CD4-positive, alpha-beta T cell treated with Interferon gamma for 1 hour (primary cell): ENCODE measurements around the gene XPO6.
A peak's percentile ranks its signal among the peaks of the same experiment; 100 is the strongest.
"Not testable (repeated sequence)": the region's sequence is repeated elsewhere in the genome, so short reads cannot be mapped to it uniquely, and the experiment has no call there.

Source experiments
- DNase-seq: peaks from one replicate; pipeline ENCODE4 v3.0.0-alpha.2; 2020

Gene XPO6, protein sequence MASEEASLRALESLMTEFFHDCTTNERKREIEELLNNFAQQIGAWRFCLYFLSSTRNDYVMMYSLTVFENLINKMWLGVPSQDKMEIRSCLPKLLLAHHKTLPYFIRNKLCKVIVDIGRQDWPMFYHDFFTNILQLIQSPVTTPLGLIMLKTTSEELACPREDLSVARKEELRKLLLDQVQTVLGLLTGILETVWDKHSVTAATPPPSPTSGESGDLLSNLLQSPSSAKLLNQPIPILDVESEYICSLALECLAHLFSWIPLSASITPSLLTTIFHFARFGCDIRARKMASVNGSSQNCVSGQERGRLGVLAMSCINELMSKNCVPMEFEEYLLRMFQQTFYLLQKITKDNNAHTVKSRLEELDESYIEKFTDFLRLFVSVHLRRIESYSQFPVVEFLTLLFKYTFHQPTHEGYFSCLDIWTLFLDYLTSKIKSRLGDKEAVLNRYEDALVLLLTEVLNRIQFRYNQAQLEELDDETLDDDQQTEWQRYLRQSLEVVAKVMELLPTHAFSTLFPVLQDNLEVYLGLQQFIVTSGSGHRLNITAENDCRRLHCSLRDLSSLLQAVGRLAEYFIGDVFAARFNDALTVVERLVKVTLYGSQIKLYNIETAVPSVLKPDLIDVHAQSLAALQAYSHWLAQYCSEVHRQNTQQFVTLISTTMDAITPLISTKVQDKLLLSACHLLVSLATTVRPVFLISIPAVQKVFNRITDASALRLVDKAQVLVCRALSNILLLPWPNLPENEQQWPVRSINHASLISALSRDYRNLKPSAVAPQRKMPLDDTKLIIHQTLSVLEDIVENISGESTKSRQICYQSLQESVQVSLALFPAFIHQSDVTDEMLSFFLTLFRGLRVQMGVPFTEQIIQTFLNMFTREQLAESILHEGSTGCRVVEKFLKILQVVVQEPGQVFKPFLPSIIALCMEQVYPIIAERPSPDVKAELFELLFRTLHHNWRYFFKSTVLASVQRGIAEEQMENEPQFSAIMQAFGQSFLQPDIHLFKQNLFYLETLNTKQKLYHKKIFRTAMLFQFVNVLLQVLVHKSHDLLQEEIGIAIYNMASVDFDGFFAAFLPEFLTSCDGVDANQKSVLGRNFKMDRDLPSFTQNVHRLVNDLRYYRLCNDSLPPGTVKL

DNA sequence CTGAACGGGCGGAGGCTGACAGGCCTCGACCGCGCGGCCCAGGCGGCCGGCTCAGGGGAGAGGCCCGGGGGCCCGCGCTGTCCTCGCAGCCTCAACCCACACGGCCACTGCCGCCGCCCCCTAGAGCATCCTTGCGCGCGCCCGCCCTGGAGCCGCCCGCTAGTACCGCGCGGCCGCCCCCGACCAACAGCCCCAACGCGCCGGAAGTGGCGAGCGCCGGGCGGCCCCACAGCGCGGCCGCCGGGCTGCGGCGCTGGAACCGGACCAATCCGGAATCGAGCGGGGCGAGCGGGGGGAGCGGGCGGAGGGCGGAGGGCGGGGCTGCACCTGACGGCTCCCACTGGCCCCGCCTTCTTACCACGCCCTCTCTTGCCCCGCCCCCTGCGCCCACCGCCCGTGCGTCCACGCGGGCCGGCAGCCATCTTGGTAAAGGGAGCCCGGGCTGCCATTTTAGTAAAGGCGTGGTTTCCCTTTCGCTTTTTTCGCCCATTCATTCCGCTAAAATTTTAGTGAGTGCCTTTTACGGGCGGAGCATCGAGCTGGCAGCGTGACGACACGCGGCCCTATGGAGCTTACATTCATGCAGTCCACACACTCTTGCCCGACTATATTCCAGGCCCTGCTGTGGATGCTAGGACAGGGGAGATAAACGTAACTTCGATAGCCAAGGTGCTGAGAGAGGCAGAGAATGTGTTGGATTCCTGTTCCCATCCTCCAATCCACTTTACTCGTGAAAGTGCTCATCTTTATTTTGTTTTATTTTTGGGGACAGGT, at the start of gene XPO6:
Gene XPO6, minus strand, starts transcription at position 208 of the 774 bp plus-strand sequence. CDS start 597 bp downstream, outside the sequence.
- peak; percentile 94 for DNase-seq

DNA sequence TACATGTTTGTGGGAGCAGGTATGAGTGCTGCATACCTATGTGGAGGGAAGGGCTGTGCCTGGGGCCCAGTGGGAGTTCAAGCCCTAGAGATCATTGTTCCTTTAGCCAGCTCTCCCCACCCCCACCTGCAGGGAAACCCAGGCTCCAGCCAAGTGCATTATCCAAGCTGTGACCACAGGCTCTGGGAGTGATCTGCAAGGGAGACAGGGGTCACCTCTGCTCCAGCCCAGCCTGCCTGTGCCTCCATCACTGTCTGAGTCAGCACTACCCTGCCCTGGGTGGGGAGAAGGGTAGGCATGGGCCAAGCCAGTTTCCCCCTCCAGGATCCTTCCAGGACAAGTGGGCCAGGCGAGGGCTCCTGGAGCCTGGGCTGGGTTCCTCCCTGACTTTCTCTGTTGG, 48.4 kb upstream of the XPO6 start:
- DNase-seq = no peak

DNA sequence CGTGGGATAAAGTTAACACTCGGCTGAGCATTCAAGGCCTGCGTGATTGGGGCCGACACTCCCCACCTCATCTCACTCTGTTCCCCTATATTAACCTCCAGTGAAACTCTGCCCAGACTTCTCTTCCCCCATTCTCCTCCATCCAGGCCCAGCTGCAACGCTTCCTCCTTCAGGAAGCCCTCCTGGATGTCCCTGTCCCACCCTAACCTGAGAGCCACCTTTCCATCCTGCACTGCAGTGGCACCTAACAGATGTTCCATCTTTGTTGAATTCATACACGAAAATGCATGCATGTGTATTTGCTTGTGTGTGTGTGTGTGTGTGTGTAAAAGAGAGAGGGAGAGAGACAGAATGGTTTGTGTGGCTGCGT, 48.0 kb upstream of the XPO6 start:
- no peak for DNase-seq

DNA sequence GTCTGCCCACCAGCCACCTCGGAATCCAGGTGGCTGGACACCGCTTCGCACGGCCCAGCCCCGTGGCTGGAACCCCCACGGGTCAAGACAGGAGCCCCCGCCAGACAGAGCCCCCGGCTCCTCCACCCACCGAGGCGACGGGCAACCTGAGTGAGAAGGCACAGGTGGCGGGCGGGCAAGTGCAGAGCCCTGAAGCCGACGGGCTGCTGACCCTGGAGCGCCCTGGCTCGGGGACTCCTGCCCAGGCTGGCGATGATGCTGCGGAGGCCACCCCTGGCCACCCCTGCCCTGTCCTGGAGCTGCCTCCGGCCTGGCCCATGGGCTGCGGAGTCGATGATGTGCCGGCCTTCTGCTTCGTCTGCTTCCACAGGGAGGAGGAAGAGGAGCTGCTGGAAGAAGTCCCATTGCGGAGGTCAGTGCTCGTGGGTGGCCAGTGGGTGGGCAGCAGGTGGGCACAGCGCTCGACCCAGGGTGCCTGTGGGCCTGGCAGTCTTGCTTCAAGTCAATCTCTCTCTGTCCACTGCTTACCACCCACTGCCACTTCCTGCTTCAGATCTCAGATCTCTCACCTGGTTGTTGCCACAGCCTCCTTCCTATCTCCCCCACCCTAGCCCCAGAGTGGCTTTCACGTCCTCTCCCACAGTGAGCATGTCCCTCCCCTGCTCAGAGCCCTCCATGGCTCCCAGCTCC, 47.5 kb upstream of the XPO6 start:
- DNase-seq = no peak

DNA sequence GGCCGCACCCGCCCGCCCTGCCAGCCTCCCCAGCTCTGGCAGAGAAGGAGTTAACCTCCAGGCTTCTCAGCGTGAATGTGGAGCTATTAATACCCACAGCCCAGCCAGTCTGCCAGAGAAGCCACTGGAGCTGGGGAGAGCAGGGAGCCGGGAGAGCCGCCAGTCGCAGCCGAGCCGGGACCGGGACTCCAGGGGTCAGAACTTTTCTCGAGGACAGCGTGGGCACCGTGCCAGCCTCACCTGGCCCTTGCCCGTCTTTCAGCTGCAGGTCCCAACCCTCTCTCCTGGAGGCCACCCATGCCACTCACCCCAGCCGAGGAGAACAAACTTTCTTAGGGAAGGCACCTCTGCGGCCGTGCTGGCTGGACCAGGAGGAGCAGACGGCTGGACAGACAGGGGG, 46.8 kb upstream of the XPO6 start:
- DNase-seq = no peak

DNA sequence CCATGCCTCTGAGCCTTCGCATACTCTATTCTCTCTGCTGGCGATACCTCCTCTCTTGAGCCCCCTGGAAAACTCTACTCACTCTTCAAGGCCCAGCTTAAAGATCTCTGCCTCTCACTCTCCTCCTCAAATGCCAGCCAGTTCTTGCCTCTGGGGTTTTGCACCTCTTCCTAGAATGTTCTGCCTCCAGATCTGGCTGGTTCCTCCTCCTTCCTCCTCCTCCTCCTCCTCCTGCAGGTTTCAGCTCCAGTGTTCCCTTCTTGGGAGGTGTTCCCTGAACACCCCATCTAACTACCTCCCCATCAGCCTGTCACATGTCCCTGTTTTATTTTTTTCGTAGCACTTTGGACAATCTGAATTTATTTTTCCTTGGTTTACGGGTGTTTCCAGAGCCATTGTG, 45.5 kb upstream of the XPO6 start:
- DNase-seq = no peak

DNA sequence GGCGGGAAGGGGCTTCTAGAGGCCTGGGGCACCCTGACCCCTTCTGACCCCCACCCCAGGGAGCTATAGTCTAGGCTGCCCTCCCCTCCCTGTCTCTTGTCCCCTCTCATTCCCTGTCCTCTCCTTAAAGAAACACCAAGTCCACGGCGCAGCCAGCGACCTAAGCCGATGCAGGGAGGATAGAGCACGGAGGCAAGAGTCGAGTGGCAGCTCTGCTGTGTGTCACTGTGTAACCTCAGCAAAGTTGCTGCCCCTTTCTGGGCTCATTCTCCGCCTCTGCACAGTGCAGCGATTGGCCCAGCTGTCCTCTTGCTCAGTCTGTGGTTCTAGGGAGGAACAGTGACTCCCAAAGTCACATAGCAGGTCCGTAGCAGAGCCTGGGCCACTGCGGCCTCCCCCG, 44.1 kb upstream of the XPO6 start:
- DNase-seq = no peak

DNA sequence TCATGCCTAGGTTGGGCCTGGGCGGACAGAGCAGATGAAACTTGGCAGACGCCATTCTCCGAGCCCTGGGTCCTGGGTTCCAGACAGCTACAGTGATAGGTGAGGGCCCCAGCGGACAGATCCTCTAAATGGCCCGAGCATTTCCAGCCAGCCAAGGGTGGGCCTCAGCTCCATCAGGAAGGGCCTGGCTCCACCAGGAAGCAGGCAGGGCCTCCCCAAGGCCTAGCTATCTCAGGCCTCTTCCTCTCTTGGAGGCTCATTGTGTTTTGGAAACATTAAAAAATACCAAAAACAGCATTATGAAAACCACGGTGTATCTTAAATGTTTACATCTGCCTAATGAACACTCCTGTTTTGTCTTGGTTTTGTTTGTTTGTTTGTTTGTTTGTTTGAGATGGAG, 42.4 kb upstream of the XPO6 start:
- no peak for DNase-seq

DNA sequence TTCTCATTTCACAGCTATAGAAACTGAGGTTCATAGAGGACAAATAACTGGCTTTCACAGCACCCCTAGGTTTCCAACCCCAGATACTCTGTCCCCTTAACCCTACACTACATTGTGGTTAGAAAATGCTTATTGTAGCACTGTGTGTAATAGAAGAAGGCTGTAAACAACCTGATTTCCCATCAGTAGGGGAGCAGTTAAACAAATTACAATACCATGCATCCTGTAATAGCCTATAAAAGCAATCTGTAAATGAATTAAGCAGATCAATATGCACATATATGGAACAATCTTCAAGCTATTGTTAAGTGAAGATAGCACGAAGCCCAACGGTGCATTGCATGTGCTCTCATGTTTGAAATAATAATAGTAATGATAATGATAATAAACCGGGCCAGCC, 39.2 kb upstream of the XPO6 start:
- DNase-seq = no peak

DNA sequence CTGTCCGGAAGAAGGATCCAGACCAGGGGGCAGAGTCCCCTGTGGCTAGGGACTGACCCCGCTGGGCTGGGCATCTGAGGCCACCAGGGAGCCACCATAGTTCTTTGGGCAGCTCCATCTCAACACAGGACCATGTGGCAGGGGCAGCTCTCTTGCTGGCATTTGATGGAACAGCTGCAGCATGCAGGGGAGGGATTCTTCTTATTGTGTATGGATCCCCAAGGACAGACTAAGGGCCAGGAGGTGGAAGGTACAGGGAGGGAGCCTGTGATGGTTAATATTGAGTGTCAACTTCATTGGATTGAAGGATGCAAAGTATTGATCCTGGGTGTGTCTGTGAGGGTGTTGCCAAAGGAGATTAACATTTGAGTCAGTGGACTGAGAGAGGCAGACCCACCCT, 37.7 kb upstream of the XPO6 start:
- DNase-seq = not testable (repeated sequence)

DNA sequence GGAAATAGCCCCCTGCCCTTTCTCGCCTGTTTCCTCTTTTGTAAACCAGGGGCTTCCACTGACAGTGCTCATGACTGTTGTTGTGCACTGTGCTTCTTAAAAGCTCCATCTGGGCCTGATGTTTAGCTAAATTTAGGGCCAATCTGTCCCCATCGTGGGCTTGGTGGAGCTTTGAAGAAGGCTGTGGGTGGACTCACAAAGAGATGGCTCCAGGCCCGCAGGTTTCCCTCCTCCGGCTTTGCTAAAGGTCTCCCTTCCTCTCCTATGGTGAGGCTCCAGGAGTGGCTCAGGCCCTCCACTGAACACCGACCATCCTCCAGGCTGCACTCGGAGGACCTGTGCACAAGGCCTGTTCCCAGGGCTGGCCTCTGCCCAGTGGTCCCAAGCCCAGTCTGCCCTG, 30.2 kb upstream of the XPO6 start:
- no peak for DNase-seq

DNA sequence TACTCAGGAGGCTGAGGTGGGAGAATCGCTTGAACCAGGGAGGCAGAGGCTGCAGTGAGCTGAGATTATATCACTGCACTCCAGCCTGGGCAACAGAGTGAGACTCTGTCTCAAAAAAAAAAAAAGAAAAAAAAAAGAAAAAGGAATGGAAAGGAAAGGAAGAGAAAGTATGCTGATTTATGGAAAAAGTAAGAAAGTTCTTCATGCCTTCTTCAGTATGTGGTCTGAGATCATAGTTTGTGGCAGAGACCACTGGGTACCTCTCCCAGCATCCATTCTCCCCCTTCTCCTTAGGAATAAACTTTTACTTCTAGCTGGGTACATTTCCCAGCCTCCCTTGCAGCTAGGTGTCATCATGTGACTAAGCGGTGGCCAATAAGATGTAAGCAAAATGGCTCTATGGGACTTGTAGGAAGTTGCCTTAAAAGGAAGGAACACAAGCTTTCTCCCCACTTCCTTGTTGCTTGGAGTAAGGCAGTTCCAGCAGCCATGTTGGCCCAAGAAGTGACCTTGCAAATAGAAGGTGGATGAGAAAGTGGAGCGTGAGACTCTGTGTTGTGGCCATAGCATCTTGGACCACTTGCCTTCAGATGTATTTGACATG, 26.1 kb upstream of the XPO6 start:
- no peak for DNase-seq

DNA sequence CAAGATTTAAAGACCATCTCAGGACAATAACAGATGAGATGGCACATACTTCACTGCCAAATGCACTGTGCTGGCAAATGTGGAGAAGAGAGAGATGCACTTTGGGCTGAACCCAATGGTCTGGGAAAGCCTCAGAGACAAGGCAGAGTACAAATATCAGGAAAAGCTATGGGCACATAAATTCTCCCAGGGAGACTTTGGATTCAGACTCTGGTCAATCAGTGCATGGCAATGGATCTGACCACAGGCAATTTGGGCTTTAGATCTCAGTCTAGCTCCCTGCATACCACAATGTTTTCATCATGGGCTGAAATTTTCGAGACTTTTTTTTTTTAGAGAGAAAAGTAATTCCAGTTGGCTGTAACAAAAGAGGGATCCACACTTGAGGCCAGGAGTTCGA, 20.0 kb upstream of the XPO6 start:
- DNase-seq = no peak

DNA sequence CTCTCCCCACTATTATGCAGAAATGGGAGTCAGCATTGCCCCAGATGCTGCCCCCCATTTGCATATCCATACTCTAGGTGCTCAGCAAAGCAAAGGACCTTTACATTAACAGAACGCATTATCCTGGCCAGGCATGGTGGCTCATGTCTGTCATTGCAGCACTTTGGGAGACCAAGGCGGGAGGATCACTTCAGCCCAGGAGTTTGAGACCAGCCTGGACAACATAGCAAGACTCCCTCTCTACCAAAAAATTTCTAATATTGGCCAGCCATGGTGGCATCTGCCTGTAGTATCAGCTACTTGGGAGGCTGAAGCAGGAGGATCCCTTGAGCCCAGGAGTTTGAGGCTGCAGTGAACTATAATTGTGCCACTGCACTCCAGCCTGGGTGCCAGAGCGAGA, 12.1 kb upstream of the XPO6 start:
- not testable (repeated sequence) for DNase-seq

DNA sequence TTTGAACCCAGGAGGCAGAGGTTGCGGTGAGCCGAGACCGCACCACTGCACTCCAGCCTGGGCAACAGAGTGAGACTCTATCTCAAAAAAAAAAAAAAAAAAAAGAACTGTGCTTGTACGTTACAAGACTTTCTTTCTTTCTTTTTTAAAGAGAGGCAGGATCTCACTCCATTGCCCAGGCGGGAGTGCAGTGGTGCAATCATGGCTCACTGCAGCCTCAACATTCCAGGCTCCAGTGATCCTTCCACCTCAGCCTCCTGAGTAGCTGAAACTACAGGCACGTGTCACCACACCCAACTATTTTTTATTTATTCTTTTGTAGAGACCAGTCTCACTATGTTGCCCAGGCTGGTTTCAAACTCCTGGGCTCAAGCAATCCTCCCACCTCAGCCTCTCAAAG, 8.0 kb upstream of the XPO6 start:
- not testable (repeated sequence) for DNase-seq

DNA sequence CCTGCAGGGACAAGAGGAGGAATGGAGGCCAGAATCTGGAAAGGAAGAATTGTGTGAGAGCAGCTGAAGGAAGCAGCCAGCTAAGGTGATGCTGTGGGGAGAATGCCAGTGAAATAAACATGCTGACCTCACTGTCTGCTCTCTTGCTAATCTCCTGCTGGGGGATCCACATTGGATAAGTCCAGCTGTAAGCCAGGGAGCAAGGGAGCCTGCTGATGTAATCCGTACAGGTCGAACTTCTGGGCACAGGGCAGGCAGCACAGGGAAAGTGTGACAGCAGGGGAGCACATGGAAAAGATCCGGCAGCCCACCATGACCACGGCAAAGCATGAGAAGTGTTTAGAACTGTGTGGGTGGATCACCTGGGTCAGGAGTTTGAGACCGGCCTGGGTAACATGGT, 7.5 kb upstream of the XPO6 start:
- no peak for DNase-seq

DNA sequence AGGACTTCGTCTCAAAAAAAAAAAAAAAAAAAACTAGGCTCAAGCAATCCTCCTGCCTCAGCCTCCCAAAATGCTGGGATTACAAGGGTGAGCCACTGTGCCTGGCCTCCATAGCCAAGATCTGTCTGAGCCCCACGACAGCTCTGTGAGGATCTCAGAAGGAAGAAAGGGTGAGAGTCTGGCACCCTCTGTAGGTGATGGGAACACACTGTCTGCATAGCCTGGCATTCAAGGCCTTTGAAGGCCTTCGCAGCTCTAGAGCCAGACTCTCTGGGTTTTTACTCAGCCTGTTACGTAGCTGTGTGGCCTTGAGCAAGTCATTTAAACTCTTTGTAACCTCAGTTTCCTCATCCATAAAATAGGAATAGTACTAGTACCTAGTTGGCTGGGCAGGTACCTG, 6.3 kb upstream of the XPO6 start:
- DNase-seq = peak; percentile 73

DNA sequence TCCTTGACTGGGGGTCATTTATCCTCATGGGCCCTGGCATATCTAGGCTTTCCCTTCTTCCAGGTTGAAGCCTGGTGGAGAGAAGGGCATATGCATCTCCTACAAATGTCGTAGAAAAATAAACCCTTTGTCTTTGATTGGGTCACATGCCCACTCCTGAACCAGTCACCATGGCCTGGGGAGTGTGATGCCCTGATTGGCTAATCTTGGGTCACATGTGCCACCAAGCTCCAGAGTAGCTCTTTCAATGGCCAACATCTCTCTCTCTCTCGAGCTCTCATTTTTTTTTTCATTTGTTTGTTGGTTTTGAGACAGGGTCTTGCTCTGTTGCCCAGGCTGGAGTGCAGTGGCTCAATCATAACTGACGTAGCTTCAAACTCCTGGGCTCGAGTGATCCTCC, 5.6 kb upstream of the XPO6 start:
- no peak for DNase-seq

DNA sequence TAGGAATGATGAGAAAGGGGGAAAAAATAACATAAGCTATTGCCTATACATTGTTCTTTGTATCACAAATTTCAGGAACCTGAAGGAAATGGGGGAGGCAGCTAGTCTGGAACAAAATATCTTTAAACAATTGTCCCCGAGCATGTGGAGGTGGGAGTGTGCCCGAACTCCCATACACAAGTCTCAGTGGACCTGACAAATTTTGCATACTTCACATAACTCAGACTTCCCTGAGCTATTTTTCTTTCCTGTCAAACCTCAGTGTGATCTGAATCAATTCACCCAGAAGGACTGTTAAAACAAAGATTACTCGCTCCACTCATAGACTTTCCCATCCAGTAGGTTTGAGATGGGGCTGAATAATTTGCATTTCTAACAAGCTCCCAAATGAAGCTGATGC, 1.6 kb upstream of the XPO6 start:
- no peak for DNase-seq

DNA sequence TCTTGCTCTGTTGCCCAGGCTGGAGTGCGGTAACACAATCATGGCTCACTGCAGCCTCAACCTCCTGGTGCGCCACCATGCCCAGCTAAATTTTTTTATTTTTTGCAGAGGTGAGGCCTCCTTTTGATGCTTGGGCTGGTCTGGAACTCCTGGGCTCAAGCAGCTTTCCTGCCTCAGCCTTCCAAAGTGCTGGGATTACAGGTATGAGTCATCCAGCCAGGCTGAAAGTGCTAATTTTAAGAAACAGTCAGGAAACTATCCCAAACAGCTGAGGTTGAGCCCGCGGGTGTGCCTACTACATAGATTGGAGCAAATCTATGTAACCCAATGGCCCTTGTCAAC, 738 bp upstream of the XPO6 start:
- DNase-seq = no peak

DNA sequence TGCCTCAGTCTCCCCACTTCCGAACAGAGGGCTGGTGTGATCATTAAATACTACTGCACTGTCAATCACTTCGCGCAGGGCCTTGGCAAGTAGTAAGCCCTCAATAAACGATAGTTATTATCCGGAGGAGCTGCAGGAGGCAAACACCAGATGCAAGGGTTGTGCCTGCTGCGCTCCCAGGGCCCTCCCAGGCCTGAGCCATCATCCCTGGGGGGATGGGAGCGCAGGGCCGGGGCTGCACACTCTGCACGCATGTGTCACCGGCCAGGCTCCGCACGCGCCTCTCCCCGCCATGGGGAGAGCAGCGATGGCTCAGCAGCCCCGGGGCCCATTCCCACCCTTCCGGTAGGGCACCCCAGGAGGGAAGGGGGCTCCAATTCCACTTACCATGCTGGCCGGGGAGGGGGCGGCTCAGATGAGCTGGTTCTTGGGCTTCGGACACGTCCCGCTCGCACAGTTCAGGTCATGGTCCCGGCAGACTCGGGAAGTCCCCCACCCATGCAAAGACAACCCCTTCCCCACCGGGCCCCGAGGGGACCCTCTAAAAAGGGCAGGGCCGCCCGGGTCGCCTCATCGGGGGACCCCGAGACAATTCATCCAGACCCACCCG, 681 bp downstream of the XPO6 start:
- DNase-seq = peak; percentile 52

DNA sequence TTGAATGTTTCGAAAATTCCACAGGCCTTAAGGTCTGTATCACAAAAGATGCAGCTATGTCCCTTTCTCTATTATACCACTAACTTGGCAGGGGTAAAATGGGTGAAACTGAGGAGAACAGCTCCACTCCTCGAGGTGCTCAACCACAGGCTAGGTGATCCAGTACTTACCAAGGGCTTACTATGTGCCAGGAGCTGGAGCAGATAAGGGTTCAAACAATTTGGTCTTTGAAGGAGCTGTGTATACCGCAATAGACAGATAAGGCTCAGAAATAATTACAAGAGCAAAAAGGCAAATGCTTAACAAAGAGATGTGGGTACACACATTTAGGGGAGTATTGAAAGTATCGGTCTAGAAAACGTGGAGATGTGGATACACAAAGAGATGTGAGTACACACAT, 1.5 kb downstream of the XPO6 start:
- no peak for DNase-seq
